HG03139 (cell line): Measurements from ENCODE around the gene ARMC9.
"Not testable (repeated sequence)": the region's sequence is repeated elsewhere in the genome, so short reads cannot be mapped to it uniquely, and the experiment has no call there.

Experiments used
- ATAC-seq: cut with Tn5 transposase; IDR thresholded peaks from one replicate; pipeline ENCODE4 v1.9.1; 2021; ENCODE audit not compliant: unreplicated experiment

ARMC9 gene

DNA sequence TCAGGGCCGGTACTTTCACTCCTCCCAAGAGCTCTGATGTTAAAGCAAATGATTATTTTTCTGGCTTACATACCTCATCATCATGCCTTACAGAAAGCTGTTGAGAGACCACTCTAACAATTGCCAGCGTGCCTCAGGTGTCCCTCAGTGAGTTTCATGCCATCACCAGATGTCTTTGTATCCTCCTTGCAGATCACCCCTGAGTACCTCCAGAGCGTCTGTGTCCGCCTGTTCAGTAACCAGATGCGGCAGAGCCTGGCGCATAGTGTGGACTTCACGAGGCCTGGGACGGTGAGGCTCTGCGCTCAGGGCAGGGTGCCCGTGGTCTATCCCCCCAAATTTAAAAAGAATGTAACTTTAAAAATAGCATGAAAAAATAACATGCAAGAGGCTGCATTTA is 41.3 kb downstream of the ARMC9 start:
- no peak for ATAC-seq

DNA sequence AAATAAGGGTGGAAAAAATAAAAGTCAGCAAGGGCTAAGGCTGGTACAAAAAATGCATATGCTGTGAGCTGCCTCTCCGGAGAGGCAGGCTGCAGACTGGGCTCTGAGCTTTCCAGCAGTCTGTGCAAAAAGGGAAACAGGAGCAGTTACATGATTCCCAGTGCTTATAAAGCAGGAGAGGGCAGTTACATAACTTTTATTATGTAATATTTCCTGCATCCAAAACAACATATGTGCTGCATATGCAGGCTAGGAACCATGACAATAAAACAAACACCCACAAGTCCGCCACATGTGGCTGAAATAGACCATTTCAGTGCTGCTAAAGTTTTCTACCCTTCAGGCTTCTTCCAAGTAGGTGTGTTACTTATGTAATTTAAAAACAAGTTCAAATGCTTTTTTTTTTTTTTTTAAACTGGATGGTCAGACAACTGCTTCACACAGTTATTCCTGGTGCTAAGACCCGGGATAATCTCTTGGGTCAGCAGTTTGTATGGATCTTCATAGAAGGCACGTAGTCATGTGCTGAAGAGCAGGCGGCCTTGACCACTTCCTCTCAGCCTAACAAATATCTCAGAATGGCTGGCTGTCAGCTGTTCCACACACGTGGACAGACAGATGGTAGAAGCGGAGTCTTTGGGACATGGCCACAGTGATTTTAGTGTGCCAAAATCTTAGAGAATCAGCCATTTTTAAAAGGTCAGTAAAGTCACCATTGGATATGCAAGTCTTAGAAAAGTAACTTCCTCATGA is 43.5 kb downstream of the ARMC9 start:
- ATAC-seq: no peak

DNA sequence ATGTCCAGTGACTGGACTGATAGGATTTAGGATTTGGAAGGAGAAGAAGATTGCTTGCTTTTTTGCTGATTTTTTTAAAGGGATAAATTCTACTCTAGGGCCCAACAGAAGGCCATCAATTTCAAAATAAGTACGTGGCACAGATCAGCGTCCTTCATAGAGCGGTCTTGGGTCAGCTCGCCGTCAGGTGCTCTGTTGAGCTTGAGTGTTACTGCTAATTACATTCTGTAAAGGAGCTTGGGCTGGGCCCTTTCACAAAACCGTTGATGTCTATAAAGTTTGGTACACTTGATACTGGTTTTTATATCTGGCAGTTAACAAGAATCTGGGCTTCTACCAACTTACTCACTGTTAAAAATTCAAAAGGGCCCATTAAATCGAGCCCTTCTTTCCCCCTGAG is 45.4 kb downstream of the ARMC9 start:
- ATAC-seq: no peak

DNA sequence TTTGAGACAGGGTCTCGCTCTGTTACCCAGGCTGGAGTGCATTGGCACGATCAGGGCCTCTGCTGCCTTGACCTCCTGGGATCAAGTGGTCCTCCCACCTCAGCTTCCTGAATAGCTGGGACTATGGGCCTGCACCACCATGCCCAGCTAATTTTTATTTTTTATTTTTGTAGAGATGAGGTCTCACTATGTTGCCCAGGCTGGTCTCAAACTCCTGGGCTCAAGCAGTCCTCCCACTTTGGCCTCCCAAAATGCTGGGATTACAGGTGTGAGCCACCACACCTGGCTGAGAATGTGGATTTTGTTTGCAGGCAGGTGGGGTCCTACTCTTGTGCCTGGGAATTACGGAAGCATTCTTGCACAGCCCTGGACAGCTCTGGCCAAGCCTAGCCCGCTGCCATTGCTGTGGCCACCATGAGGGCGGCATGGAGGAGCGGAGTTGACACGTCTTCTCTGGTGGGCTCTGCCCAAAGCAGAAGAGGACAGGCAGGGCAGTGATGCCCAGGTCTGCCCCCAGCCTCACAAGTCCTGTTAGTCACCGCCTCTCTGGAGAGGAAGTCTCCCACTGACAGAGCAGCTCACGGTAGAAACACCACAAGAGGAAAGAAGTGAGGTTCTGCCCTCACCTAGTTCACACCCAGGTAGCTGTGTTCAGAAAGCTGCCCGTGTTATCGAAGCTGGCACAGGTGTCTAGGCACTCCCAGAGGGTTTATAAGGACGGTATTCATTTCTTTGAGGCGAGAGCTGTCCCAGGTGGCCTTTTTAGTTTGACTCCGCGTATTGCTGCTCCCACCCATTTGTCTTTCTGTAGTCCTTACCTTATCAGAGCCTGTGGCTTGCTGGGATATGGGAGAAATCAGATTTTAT is 46.2 kb downstream of the ARMC9 start:
- ATAC-seq: no peak

DNA sequence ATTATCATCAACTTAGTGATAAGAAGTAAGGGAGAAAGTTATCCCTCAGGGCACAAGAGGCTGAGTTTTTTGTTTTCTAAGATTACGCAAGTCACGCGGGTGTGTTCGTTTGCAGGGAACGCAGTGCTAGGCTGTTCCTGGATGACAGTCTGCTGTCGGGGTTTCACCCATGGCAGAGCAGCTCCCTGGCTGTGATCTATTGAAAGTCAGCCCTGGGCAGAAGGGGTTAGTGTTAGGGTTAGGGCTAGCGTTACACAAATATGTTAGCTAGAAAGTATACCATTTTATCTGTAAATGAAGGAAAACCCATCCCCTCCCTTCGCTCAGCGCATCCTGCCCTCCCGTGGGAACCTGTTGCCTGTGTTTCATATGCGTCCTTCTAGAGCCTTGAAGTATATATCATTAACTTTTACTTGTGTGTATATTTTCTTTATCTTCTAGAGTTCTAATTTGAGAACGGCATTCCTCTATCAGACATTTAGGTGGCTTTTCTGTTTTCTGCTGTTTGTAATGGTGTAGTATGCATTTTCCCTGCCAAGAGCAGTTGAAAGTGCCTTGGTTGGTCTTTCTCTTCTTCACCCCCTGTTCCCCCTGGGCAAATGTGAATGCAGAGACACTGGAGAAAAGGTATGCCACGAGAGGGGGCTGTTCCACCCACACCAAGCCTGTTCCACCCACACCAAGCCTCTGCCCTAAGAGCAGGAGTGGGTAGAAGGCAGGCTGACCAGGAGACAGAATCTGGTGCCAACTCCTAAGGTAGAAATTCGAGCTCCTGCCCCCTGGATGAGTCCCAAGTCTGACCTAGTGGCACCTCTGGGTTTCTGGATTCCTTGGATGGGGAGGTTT is 47.0 kb downstream of the ARMC9 start:
- ATAC-seq: no peak

DNA sequence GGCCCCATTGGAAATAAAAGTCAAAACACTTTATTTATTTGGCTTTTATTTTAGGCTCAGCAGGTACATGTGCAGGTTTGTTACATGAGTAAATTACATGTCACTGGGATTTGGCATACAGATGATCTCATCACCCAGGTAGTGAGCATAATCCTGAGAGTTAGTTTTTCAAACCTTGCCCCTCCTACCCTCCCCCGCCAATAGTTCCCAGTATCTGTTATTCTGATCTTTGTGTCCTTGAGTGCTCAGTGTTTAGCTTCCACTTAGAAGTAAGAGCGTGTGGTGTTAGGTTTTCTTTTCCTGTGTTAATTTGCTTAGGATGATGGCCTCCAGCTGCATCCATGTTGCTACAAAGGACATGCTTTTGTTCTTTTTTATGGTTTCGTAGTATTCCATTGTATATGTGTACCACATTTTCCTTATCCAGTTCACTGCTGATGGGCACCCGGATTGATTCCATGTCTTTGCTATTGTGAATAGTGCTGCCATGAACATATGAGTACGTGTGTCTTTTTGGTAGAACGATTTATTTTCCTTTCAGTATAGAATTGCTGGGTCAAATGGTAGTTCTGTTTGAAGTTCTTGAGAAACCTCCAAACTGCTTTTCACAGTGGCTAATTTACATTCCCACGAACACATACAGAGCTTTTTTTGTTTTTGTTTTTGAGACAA is 47.9 kb downstream of the ARMC9 start:
- ATAC-seq: no peak

DNA sequence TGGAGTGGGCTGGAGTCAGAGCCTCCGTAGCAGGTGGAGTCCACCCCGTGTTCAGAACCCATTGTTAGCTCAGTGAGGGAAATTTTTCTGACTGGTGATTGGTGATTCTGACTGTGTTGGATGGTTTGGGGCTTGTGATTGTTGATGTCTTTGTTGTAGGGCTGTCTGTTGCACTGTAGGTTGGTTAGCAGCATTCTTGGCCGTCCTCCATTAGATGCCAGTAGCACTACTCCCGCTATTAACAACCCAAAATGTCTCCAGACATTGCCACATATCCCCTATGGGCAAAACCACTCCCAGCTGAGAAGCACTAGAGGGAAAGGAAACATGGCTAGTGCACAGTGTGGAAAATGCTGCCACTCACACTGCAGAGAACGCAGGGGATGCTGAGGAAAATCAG is 51.7 kb downstream of the ARMC9 start:
- ATAC-seq: no peak

DNA sequence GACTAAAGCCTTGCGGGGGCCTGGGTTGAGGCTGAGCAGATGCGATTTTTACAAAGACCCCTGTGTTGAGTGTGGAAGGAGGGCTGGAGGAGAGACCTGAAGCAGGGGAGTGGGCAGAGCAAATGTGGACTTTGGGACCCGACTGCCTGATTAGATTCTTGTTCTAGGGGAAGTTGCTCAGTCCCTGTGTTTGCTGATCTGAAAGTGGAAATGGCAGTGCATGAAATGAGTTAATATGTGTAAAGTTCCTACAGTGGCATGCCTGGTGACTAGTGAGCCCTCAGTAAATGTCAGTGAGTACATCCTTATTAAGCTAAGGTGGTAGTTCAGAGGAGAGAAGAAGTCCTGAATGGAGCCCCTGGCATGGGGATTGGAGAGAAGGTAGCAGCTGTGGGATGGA is 52.3 kb downstream of the ARMC9 start:
- ATAC-seq: no peak

DNA sequence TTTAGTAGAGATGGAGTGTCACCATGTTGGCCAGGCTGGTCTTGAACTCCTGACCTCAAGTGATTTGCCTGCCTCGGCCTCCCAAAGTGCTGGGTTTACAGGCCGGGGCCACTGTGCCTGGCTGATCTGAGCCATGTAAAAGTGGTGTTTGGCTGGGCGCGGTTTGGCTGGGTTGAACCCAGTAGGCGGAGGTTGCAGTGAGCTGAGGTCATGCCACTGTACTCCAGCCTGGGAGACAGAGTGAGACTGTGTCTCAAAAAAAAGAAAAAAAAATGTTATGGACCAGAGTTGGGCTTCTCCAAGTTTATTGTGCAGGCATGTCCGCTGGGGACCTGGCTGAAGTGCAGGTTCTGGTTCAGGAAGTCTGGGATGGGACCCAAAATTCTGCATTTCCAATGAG is 54.9 kb downstream of the ARMC9 start:
- ATAC-seq: not testable (repeated sequence)

DNA sequence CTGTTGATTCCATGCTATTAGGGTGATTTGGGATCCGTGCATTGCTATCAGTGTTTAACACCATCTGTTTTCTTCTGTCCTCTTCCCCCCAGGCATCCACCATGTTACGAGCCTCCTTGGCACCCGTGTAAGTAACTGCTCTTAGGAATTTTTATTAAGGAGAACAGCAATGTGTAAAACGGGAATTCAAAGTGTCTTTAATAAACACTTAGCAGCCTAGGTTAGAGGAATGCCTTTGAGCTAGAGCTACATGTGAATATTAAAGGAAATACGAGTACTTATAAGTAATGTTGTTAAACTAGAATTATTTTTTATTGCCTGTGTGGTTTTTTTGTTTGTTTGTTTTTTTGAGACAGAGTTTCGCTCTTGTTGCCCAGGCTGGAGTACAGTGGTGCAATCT is 58.1 kb downstream of the ARMC9 start:
- no peak for ATAC-seq

DNA sequence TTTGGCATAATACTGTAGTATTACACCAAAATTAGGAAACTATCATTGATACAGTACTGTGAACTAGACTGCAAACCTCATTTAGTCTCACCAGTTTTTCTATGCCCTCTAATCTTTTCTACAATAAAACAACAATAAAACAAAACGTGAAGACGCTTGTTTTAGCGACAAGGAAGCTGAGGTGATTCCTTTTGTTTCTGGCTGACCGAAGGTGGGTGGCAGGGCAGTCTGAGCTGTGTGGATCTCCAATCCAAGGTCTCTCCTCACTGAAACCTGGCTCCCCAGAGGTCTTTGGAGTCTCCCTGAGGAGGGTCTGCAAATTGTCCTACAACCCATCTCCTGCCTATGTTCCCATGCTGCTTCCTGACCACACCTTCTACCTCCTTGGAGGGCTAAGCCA is 59.3 kb downstream of the ARMC9 start:
- no peak for ATAC-seq

DNA sequence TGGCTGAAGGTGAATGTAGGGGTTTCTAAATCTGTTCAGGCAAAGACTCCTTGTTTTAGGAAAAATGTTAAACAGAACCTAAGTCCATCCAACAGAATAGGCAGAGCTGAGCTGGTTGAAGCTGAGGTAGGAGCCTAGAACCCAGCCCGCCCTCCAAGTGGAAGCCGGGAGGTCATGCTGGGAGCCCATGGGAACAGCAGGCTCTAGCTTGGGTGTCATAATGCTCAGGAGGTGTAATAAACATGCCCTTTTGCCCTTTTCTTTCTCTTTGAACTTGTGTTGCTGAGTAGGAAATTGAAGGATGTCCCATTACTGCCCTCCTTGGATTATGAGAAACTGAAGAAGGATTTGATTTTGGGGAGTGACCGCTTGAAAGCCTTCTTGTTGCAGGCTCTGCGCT is 60.3 kb downstream of the ARMC9 start:
- no peak for ATAC-seq

DNA sequence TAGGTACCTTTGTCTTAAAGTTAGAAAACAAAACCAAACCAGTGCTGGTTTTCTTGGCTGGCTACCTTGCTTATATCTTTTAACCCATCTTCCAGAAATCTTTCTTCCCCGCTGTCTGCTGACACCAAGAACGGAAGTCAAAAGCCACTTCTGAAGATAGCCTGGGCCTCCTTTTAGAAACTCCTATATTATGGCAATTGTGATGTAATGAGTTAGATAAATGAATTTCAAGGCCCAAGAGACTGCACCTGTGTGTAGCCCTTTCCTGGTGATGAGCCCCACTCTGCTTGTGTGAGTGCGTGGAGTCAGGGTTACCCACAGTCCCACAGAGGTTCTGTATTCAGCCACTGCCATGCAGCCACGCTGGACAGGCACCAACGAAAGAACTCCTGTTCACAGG is 60.7 kb downstream of the ARMC9 start:
- no peak for ATAC-seq

DNA sequence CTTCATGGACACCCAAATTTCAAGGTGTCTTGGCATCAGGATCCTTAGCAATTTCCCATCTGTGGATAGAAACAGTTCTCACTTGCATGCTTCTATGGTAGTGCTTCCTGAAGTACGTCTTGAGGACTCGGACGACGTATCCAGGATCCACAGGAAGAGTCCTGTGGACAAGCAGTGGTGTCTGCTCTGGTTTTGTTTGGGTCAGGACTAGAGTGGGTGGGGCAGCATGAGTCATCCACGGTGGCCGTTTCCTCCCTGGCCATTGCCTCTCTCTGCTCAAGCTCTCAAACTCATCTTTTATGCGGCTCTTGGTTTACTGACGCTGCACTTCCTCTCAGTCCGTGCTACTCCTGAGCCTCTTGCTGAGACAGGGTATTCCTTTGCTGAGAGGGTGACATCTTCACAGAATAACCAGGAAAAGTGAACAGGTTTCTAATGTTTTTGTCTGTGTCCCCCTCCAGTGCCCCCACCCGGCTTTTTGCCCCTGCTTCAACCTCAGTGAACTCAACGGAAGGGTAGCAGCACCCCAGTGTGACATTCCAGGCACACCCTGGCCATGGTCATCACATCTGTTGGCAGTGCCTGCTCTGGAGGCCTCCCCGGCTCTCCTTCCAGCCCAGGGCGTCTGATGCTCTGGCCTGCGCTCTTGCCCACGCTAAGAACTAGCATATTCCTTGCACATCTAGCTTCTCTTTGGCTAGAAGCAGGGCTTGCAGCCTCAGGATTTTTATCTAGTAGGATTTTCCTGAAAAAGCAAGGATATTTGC is 62.2 kb downstream of the ARMC9 start:
- no peak for ATAC-seq

DNA sequence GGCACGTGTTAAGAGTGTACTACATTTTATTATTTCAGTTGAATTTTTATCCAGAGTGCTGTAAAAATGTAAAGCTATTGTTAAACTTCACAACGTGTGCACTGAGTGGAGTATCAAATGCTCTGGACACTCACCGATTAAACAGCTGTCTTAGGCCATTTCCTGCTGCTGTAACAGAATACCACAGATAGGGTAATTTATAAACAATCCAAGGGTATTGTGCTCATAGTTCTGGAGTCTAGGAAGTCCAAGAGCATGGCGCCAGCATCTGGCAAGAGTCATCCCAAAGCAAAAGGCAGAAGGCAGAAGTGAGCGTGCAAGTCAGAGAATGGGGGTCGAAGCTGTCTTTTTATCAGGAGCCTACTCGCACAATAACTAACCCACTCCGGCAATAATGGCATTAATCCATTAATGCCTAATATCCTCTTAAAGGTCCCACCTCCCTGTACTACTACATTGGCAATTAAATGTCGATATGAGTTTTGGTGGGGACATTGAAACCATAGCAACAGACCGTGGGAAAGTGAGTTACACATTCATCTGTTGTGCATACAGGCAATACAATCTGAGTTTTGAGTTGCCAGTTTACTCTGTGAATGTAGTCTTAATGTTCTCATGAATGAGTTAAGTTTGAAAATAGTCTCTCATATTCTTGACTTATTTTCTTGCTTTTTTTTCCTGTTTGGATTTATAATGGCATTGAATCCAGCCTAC is 64.8 kb downstream of the ARMC9 start:
- no peak for ATAC-seq

DNA sequence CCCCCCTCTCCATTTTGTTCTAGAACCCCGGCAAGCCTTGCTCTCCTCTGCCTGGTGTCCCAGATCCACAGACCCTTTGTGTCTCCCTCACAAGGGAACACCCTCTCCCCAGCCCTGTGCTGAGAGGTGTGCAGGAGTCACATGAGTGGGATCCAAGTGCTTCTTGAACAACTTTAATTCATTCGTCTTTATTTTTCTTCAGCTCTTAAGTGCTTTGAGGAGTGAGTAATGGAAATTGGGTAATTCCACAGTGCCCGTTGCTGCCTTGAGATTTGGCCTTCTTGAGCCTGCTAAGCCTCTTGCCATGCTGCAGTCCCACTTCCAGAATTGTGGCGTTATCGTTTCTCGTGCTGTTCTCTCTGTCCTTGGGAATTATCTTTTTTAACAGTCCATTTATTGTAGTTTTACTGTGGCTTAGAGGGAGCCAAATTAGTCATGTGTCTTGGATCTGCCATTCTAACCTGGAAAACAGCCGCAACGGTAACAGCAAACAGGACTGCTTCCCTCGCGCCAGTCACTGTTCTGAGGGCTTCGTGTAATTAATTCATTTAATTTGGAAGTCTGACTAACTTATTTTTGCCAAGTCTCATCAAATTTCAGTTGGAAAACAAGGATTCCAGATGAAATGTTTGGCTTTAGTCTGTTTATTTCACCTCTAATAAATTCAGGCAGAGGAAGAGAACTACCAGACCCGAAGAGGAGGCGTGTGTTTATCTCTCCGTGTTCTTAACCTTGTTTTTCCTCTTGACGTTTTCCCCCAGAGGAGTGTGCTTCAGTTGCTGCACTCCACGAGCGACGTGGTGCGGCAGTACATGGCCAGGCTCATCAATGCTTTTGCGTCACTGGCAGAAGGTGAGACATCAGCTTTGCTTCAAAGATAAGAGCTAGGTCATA is 72.0 kb downstream of the ARMC9 start:
- no peak for ATAC-seq

DNA sequence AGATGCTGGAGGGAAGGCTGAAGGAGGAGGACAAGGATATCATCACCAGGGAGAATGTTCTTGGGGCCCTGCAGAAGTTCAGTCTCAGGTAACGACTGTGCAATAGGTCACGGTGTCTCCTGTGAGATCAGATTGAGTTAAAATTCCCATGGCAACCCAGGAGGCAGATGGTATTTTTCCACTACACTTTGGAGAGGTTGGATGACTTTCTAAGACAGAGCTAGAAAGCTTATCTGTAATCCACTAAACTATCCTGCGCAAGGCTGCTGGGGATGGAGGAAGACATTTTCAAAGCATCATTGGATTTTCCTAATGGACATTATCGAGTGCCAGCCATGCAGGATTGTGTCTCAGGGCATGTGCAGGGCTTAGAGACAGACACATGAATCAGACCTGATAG is 74.6 kb downstream of the ARMC9 start:
- ATAC-seq: no peak

DNA sequence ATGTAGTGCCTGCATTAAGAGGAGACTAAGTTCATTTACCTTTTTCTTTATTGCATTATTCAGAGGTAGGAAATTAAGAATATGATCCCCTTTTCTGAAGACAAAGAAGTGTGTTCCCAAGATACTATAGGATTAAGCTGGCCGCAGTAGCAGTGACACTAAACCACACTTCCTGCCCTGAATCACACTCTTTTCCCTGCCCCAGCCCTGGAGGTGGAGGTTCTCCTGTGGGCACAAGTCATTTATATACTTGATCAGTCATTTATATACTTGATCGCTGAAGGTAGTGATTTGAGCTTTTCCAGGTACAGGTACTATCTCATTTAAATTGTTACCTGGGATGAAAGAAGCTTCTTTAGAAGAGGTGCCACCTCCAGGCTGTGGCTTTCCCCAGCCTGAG is 78.6 kb downstream of the ARMC9 start:
- no peak for ATAC-seq

DNA sequence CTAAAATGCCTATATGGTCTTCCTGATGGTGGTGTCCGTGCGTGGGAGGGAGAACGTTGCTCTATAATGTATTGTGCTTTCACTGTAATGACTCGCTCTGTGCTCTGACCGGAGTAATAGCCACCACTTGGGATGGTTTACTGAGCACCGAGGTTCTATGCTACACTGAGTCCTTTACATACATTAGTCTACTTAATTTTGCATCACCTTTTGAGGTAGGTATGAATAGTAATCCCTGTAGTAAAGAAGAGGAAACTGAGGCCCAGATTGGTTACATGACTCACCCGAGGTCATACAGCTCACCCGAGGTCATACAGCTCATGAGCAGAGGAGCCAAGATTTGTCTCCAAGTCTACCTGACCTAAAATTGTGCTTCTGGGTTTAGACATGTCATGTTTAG is 79.5 kb downstream of the ARMC9 start:
- no peak for ATAC-seq
